Thoracic aorta (tissue), 2 donors: ENCODE results near the gene KDM5B. TPM values are rescaled to one million over a fixed set of nuclear protein-coding genes. Genes with fewer than 3 reads are reported as not detected.
"Not testable (repeated sequence)": the region's sequence is repeated elsewhere in the genome, so short reads cannot be mapped to it uniquely, and the experiment has no call there.

Experiments used
- ATAC-seq: fragments of 150-250 bp; one replicate; pipeline ENCODE4 v1.8.0; 2017; ENCODE audit warnings: low read depth; ENCODE audit not compliant: insufficient number of reproducible peaks, low FRiP score
- DNase-seq: peaks from one replicate; pipeline ENCODE4 v3.0.0-alpha.2; 2020; ENCODE audit warnings: low spot score
- H3K27ac ChIP-seq, 2 donors: fragments of 200-600 bp; sonication (generic); 1 replicate in 1 of 2; 2 replicates in 1 of 2; pipeline ENCODE4 v1.5.1; 2016; ENCODE audit warnings: mild to moderate bottlenecking in 2 of 2, moderate library complexity in 2 of 2
- H3K27me3 ChIP-seq: fragments of 200-600 bp; sonication (generic); replicated peaks from 2 replicates; pipeline ENCODE4 v1.6.0; 2016; ENCODE audit warnings: mild to moderate bottlenecking; ENCODE audit not compliant: insufficient read depth
- H3K36me3 ChIP-seq: fragments of 200-600 bp; sonication (generic); one replicate; pipeline ENCODE4 v1.5.1; 2016
- H3K4me1 ChIP-seq, 2 donors: fragments of 200-600 bp; sonication (generic); 1 replicate in 1 of 2; 2 replicates in 1 of 2; pipeline versions ENCODE4 v1.5.1 to v1.6.0; 2016; ENCODE audit warnings: low read depth in 2 of 2, mild to moderate bottlenecking in 1 of 2; ENCODE audit not compliant: control insufficient read depth in 1 of 2
- H3K4me3 ChIP-seq: fragments of 200-600 bp; sonication (generic); 2 replicates; pipeline ENCODE4 v1.5.1; 2016; ENCODE audit warnings: mild to moderate bottlenecking
- H3K9me3 ChIP-seq: fragments of 200-600 bp; sonication (generic); 2 replicates; pipeline ENCODE4 v1.5.1; 2016
- total RNA-seq, 2 donors: library from RNA; depleted of rRNA; stranded (reverse); fragments of >200 nt; gene quantifications; one replicate each; pipeline versions ENCODE4 v1.1.0 to v1.2.3, GENCODE V29; 2016
- TF ChIP-seq, protein P1 (sequence below): fragments of 200-600 bp; sonication (generic); IDR thresholded peaks from one replicate; pipeline ENCODE4 v1.5.1; 2019; ENCODE audit warnings: antibody characterized with exemption

Gene KDM5B
- total RNA-seq, 2 donors from 2014 or later = 32.0 to 42.0 TPM

DNA sequence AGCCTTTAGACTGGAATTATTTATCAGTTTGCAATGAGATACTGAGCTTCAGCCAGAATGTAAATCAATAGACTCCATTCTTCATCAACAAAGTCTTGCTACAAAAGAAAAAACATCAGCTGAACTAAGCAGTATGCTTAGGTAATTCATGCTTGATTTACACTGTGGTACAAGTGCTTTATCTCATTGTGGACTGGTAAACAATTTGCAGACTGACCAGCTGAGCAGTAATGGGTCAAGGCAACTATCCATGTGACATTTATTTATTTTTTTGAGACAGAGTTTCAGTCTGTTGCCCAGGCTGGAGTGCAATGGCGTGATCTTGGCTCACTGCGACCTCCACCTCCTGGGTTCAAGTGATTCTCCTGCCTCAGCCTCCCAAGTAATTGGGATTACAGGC lies 58.2 kb downstream of the KDM5B start:
- no peak overlapping the region for H3K27ac ChIP-seq
- no peak for ATAC-seq
- DNase-seq = no peak
- peaks cover 41% of the 10 kb centered on the region for H3K36me3 ChIP-seq
- H3K4me1 ChIP-seq = no peaks in the 10 kb centered on the region
- TF ChIP-seq, protein P1, sequence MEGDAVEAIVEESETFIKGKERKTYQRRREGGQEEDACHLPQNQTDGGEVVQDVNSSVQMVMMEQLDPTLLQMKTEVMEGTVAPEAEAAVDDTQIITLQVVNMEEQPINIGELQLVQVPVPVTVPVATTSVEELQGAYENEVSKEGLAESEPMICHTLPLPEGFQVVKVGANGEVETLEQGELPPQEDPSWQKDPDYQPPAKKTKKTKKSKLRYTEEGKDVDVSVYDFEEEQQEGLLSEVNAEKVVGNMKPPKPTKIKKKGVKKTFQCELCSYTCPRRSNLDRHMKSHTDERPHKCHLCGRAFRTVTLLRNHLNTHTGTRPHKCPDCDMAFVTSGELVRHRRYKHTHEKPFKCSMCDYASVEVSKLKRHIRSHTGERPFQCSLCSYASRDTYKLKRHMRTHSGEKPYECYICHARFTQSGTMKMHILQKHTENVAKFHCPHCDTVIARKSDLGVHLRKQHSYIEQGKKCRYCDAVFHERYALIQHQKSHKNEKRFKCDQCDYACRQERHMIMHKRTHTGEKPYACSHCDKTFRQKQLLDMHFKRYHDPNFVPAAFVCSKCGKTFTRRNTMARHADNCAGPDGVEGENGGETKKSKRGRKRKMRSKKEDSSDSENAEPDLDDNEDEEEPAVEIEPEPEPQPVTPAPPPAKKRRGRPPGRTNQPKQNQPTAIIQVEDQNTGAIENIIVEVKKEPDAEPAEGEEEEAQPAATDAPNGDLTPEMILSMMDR = no peak
- H3K9me3 ChIP-seq = no peaks in the 10 kb centered on the region
- H3K27me3 ChIP-seq = no peaks in the 10 kb centered on the region
- no peak overlapping the region for H3K4me3 ChIP-seq

DNA sequence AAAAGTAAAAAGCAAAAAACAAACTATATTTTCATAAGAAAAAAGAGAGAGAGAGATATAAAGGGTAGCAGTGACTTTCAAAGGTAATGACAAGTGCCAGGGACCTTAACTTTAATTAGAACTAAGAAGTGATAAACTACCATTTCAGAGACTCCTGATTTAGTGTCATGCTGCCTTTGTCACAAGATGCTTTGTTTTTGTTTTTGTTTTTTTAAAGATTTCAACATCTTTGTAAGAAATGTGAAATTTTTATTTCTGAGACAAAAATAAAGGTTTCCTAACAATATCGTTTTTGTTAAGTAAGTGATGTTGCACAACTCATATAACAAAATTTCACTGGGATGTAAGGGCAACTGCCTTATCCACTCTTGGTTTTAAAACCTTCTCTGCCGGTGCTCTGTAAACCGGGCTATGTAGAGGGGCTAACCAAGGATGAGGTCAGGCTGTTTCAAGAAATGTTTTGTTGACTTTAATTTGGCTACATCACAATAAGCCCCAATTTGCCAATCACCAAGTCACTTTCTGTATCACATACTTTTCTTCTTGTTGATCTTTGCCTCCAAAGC lies 62.8 kb downstream of the KDM5B start:
- no peaks in the 10 kb centered on the region for H3K9me3 ChIP-seq
- H3K36me3 ChIP-seq = peaks cover 46% of the 10 kb centered on the region
- TF ChIP-seq, protein P1 = no peak
- no peaks in the 10 kb centered on the region for H3K27me3 ChIP-seq
- no peak for DNase-seq
- no peaks in the 10 kb centered on the region for H3K4me1 ChIP-seq
- ATAC-seq = no peak
- H3K27ac ChIP-seq = no peak overlapping the region
- H3K4me3 ChIP-seq = no peak overlapping the region

DNA sequence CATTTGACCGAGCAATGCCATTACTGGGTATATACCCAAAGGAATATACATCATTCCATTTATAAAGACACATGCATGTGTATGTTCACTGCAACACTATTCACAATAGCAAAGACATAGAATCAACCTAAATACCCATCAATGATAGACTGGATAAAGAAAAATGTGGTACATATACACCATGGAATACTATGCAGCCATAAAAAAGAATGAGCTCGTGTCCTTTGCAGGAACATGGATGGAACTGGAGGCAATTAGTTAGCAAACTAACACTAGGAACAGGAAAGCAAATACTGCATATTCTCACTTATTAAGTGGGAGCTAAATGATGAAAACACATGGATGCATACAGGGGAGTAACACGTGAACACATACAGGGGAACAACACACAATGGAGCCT lies 63.5 kb downstream of the KDM5B start:
- not testable (repeated sequence) for DNase-seq, ATAC-seq, H3K4me3 ChIP-seq, H3K27ac ChIP-seq, H3K4me1 ChIP-seq, H3K27me3 ChIP-seq, H3K9me3 ChIP-seq
- peaks cover 42% of the 10 kb centered on the region for H3K36me3 ChIP-seq

DNA sequence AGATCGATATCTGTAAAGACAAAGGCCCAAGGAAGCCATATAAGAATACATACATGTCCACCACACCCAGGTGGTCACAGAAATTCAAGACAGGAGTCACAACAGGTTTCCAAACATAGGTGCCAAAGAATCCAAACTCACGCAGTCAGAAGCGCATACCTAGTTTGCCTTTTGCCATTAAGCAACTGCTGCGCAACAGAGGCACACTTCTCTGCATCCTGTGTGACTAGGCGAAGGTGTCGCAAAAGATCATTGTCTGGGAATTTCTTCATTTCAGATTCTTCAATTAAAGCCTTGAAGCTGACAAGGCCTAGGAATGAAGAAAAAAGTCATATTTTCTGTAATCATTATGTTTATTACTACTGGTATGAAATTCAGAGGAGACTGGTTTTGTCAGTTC lies 65.7 kb downstream of the KDM5B start:
- Histone ChIP-seq H3K4me3 (no peak overlapping the region), H3K4me1 (no peaks in the 10 kb centered on the region), H3K27me3 (no peaks in the 10 kb centered on the region), H3K27ac (no peak overlapping the region), H3K36me3 (peaks cover 32% of the 10 kb centered on the region), H3K9me3 (no peaks in the 10 kb centered on the region)
- no peak for ATAC-seq
- no peak for DNase-seq
- TF ChIP-seq, protein P1 = no peak

DNA sequence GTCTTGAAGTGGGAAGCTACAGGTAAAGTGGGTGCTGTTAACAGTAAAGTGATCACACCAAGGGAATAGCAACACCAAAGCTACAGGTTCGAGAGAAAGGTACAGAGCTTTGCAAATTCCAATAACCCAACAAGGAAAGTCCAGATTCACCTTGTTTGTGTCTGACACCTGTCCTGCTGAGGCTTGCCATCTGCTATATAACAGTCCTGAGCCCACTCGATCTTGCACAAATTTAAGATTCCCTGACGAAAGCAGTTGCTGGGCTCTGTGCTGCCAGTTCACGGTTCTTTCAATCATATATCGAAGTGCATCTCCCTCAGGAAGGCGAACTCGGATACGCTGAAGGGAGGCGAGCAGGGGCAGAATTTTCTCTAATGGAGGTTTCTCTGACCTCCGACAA lies 75.0 kb downstream of the KDM5B start:
- Histone ChIP-seq H3K4me1 (no peaks in the 10 kb centered on the region), H3K9me3 (no peaks in the 10 kb centered on the region), H3K27me3 (no peaks in the 10 kb centered on the region), H3K4me3 (no peak overlapping the region), H3K36me3 (peaks cover 58% of the 10 kb centered on the region), H3K27ac (no peak overlapping the region)
- no peak for DNase-seq
- TF ChIP-seq, protein P1 = no peak
- no peak for ATAC-seq

DNA sequence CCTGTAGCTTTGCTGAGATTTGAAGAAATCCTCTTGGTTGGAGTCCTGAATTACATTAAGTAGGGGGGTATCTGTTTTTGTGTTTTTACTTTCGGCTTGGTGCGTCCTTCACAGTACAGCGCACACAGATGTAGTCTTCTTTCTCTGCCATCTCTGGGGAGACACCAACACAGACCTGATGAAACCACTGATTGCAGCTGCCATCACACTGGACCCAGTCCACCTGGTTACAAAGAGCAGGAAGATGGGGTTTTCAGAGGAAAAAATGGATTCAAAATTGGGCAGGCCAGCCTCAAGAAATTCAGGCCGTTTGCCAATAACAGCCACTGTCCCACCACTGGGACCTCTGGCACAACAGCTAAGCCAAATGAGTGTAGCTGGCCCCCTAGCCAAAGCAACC lies 79.3 kb downstream of the KDM5B start:
- TF ChIP-seq, protein P1 = no peak
- Histone ChIP-seq H3K4me3 (no peak overlapping the region), H3K27me3 (no peaks in the 10 kb centered on the region), H3K36me3 (peaks cover 60% of the 10 kb centered on the region), H3K4me1 (no peaks in the 10 kb centered on the region), H3K27ac (no peak overlapping the region), H3K9me3 (no peaks in the 10 kb centered on the region)
- DNase-seq (no peak), ATAC-seq (no peak)
